Measurements from ENCODE around the gene MPRIP.
"Not testable (repeated sequence)": the region's sequence is repeated elsewhere in the genome, so short reads cannot be mapped to it uniquely, and the experiment has no call there.

MPRIP gene

GRCh38 chr17:17013828-17014747, 28.2 kb upstream of the MPRIP start:
- not testable (repeated sequence) for H3K4me3 ChIP-seq (ENCODE audit: low read depth, low read length)

- H3K4me3 ChIP-seq (ENCODE audit: low read depth, low read length): not testable (repeated sequence)
These were observed 27.5 kb upstream of the MPRIP start for GRCh38 chr17:17014748-17015124.

DNA sequence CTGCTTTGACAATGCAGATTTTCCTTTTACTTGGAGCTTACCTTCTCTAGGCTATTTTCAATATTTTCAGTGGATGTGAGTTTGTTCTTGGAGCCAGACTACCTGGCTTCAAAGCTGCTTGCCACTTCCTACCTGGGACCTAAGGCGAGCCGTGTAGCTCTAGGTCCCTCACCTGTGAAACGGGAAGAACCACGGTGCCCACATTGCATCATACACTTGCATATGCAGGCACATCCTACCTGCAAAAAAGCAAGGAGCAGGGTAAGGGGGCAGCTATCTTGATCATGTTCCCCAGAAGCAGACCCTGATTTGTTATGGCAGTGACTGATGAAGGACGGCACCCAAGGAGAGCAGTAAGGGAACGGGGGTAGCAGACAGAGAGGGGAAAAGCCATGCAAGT, 27.0 kb upstream of the MPRIP start:
- no peak overlapping the region for H3K4me3 ChIP-seq (ENCODE audit: low read depth, low read length)

DNA sequence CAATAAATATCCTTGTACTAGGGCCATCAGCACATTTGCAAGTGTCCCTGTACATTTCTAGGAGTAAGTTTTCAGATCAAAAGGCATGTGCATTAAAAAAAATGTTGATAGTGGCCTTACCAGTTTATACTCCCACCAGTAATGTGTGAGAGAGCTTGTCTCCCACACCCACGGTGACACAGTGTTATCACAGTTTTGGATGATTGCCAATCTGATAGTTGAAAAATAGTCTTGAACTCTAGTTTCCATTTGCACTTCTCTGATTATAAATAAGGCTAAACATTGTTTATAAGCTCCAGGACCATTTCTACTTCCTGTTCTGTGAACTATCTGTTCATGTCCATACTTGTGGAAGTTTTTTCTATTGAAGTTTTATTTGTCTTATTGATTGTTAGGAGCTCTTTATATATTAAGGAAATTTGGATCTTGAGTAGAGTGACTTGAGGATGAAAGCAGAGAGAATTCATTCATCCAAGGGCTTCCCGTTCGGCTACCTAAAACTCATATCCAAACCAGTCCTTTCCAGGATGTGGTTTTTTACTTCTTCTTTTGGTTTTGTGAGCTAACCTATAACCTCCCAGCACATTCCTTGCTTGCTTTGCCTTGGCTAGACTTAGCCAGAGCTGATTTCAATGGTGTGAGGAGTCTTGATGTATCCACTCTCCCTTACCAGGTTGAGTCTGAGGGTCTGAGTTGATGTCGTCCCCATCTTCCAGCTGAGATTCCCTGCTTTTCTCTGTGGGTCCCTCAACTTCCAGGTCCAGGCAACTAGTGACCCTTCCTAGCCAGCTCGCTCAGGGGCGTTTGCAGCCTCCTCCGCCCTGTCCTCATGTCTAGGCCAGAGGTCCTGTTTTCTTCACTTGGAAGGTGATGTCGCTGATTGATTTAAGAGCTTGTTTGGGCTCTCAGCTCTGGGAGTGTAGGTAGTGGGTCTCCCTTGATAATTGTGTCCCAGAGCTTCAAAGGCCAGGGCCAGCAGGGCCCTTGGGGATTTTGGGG, 25.8 kb upstream of the MPRIP start:
- not testable (repeated sequence) for H3K4me3 ChIP-seq (ENCODE audit: low read depth, low read length)

DNA sequence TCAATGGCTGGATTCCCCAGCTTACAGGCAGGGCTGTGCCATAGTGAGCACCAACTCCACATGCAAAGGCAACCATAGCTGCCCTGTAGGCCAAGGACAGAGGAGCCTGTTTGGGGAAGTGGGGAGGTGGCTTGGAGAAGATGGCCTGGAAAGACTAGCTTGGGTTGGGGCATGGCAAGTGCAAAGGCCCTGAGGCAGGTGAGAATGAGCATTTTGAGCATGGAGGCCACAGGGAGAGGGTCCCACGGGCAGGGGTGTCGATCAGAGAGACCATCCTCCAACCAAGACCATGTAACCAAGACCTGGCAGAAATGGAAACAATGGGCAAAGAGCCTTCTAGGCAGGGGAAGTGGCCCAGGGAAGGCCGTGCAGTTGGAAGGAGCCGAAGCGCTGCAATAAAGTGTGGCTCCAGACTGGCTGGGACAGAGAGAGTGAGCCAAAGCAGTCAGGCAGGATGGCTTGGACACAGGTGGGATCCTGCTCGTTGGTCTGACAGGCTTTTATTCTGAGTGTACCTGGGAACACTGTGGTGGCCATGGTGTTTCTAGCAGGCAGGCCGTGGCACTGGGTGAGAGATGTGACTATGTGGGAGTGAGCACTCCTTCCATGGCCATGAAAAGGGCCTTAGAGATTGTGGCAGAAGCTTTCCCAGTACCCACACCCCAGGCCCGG, 24.8 kb upstream of the MPRIP start:
- H3K4me3 ChIP-seq (ENCODE audit: low read depth, low read length): no peak overlapping the region

DNA sequence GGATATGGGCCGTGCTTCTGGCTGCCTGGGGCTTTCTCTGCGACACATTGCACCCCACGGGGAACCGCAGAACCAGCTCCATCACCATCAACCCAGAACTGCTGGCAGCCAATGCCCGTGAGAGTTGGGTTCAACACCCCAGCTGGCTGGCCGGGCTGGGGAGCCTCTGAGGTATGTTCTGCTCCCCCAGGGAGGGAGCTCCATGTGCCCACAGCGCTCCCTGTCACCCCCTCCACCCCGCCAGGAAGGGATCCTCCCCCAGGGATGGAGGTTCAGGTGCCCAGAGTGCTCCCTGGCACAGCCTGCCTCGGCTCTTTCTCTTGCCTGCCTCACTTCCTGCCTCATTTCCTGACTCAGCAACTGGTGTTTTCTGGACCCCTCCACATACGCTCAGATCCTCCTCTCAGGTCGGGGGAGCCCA, 24.2 kb upstream of the MPRIP start:
- no peak overlapping the region for H3K4me3 ChIP-seq (ENCODE audit: low read depth, low read length)

GRCh38 chr17:17018612-17019429, 23.4 kb upstream of the MPRIP start:
- no peak overlapping the region for H3K4me3 ChIP-seq (ENCODE audit: low read depth, low read length)

GRCh38 chr17:17019430-17019762, 22.9 kb upstream of the MPRIP start:
- H3K4me3 ChIP-seq (ENCODE audit: low read depth, low read length): no peak overlapping the region

DNA sequence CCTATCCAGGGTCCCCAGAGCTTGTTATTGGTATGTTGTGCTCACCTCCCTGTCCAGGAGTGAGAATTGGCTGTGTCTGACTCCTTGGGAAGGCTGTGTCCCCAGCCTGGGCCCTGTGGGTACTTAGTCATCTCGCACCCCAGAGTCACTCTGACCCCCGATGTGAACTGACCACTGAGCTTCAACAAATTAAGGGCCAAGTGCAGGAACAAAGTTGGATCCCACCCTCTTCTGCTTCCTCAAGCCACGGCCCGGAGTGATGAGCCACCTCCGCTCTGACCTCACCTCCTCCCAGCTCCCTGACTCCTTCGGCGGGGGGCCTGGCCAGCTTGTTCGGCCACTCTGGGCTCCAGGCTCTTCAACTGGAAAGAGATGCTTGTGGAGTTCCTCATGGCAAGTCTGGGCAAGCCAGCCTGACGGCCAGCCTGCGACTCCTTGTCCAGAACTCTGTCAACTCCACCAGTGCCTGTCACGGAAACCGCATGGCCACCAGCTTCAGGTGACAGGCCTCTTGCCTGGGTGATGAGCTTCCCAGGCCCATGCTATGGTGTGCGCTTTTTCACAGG, 22.3 kb upstream of the MPRIP start:
- H3K4me3 ChIP-seq (ENCODE audit: low read depth, low read length): no peak overlapping the region

DNA sequence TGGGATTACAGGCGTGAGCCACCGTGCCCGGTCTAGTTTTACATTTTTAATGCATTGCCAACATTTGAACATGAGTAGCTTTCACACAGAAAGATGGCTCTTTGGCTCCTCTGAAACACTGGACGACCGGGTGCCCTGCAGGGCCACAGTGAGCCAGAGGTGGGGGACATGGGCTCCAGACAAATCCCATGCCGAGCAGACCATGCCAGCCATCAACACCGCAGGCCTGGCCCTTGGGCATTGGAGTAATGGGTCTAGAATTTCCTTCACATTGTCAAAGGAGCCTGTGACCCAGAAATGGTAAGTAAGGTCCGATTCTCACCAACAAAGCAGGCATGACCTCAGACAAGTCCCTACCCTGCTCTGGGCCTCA, 21.4 kb upstream of the MPRIP start:
- H3K4me3 ChIP-seq (ENCODE audit: low read depth, low read length): no peak overlapping the region

DNA sequence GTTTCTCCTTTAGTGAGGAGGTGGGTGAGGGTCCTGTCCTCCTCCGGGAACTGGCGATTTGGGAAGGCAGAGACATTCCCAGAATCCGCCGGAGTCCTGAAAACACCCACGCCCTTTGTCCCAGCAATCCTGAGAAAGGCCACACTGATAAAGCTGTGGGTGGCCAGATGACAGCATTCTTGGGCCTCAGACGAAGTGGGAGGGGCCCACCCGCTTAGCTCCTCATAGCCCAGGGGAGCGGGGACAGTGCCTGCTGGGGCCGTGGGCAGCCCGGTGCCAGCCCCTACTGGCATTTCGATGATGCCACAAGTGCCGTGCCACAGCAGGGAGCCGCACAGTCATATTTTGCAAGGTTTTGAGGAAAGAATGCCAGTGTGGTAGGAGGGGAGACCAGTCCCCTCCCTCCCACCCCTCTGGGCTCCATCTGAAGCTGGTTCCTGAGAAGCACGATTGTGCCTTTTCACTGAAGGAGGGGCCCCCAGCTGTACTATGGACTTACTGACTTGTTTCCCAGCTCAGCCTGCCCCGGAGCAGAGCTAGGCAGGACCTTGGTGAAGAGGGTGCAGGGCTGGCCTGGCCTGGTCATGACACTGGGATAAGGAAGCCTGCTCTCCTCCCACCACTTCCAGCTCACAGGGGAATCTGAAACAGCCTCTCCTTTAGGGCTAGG, 20.9 kb upstream of the MPRIP start:
- no peak overlapping the region for H3K4me3 ChIP-seq (ENCODE audit: low read depth, low read length)

GRCh38 chr17:17022011-17022410, 20.2 kb upstream of the MPRIP start:
- H3K4me3 ChIP-seq (ENCODE audit: low read depth, low read length): no peak overlapping the region

DNA sequence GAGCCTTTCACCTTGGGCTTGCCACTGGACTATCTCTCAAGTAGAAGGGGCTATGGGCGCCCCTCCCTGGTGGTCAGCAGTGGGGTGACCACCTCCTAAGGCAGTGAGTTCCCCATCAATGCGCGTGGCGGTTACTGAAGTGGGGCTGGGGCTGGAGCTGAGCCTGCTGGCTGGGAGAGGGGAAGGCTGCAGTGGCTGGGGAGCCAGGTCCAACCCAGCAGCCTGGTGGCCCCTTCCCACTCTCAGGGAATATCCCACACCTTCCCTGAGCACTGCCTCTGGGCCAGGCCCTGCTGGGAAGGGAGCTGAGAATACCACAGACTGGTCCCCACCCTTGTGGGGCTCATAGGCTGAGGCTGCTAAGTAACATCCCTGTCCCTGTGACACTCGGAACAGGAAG, 19.8 kb upstream of the MPRIP start:
- H3K4me3 ChIP-seq (ENCODE audit: low read depth, low read length): no peak overlapping the region

GRCh38 chr17:17024778-17025300, 17.4 kb upstream of the MPRIP start:
- no peak overlapping the region for H3K4me3 ChIP-seq (ENCODE audit: low read depth, low read length)

GRCh38 chr17:17025621-17026020, 16.6 kb upstream of the MPRIP start:
- H3K4me3 ChIP-seq (ENCODE audit: low read depth, low read length): no peak overlapping the region

DNA sequence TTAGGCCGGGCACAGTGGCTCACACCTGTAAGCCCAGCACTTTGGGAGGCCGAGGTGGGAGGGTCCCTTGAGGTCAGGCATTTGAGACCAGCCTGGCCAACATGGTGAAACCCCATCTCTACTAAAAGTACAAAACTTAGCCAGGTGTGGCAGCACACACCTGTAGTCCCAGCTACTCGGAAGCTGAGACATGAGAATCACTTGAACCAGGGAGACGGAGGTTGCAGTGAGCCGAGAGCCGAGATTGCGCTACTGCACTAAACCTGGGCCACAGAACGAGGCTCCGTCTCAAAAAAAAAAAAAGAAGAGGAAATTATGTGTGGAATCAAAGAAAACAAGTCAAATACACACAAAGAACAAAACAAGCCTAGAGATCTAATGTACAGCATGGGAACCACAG, 16.1 kb upstream of the MPRIP start:
- no peak overlapping the region for H3K4me3 ChIP-seq (ENCODE audit: low read depth, low read length)

- no peak overlapping the region for H3K4me3 ChIP-seq (ENCODE audit: low read depth, low read length)
These were observed 14.7 kb upstream of the MPRIP start for GRCh38 chr17:17027442-17028058.

GRCh38 chr17:17028059-17028877, 14.0 kb upstream of the MPRIP start:
- no peak overlapping the region for H3K4me3 ChIP-seq (ENCODE audit: low read depth, low read length)
